Measurements from ENCODE around the gene OR51S1. TPM values are rescaled to one million over a fixed set of nuclear protein-coding genes. Genes with fewer than 3 reads are reported as not detected.

OR51S1 gene
- polyA plus RNA-seq, 6 donors from 2014 or later = not detected

Other genes with a start within 250 kb of the OR51S1 start
- 10 to 100 TPM in 5 of 6 donors, 1 to 10 TPM in 1; 4.8 to 20.4 (median 11.4) TPM for gene TRIM68, start 241.0 kb downstream of the OR51S1 start, polyA plus RNA-seq (ENCODE audit: low read depth in 6 of 6)
- gene OR51D1, start 211.7 kb downstream of the OR51S1 start, polyA plus RNA-seq (ENCODE audit: low read depth in 6 of 6) = not detected
- not detected for gene OR51E1, start 205.2 kb downstream of the OR51S1 start, polyA plus RNA-seq (ENCODE audit: low read depth in 6 of 6)
- not detected for gene OR51E2, start 151.4 kb downstream of the OR51S1 start, polyA plus RNA-seq (ENCODE audit: low read depth in 6 of 6)
- gene MMP26, start 144.4 kb downstream of the OR51S1 start, polyA plus RNA-seq (ENCODE audit: low read depth in 6 of 6) = not detected
- not detected for gene OR51F1, start 79.3 kb downstream of the OR51S1 start, polyA plus RNA-seq (ENCODE audit: low read depth in 6 of 6)
- gene OR52R1, start 44.8 kb downstream of the OR51S1 start, polyA plus RNA-seq (ENCODE audit: low read depth in 6 of 6) = not detected
- not detected for gene OR51F2, start 27.9 kb downstream of the OR51S1 start, polyA plus RNA-seq (ENCODE audit: low read depth in 6 of 6)
- gene OR51T1, start 32.7 kb upstream of the OR51S1 start, polyA plus RNA-seq (ENCODE audit: low read depth in 6 of 6) = not detected
- not detected for gene OR51A7, start 54.6 kb upstream of the OR51S1 start, polyA plus RNA-seq (ENCODE audit: low read depth in 6 of 6)
- gene OR51G2, start 70.1 kb upstream of the OR51S1 start, polyA plus RNA-seq (ENCODE audit: low read depth in 6 of 6) = not detected
- not detected for gene OR51G1, start 75.1 kb upstream of the OR51S1 start, polyA plus RNA-seq (ENCODE audit: low read depth in 6 of 6)
- gene OR51A4, start 98.4 kb upstream of the OR51S1 start, polyA plus RNA-seq (ENCODE audit: low read depth in 6 of 6) = not detected
- not detected for gene OR51A2, start 106.5 kb upstream of the OR51S1 start, polyA plus RNA-seq (ENCODE audit: low read depth in 6 of 6)
- not detected for gene OR51L1, start 145.6 kb upstream of the OR51S1 start, polyA plus RNA-seq (ENCODE audit: low read depth in 6 of 6)
- not detected for gene OR52J3, start 197.3 kb upstream of the OR51S1 start, polyA plus RNA-seq (ENCODE audit: low read depth in 6 of 6)
- gene OR52E2, start 210.4 kb upstream of the OR51S1 start, polyA plus RNA-seq (ENCODE audit: low read depth in 6 of 6) = not detected
- gene OR52E1, start 220.4 kb upstream of the OR51S1 start, polyA plus RNA-seq (ENCODE audit: low read depth in 6 of 6) = not detected